ENCODE results near the gene DMXL1.
A peak's percentile ranks its signal among the peaks of the same experiment; 100 is the strongest.

Gene DMXL1

DNA sequence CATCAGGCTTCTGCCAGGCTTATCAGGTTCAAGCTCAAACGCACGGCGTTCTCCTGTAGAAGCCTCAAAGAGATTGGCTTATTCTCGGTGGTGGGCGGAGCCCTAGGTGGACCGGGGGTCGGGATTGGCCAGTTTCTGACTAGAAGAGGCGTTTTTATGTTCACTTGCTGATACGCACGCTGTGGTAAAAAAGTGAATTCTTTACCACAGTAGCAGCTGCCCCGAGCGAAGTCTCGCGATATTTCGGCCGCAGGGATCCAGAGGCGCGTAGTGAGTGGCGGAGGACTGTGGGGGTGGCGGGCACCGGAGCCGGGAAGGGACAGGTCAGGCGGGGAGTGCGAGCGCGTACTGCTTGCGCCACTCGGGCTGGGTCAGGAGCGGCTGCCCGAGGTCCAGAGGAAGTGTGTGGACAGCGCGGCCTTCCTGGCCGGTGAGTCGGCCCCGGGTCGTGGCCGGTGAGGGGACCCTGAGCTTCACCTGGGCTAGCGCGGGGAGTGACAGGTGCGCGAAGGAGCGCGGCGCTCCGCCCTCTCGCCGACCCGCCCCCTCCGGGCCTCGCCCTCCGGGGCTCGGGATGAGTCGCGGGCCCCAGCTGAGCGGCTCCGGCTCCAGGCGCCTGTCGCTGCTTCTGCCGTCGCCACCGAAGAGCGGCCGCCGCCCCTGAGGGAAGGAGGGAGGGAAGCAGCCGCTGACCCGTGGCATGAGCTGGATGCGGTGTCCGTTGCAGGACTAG lies at the start of gene DMXL1:
Gene DMXL1 (plus strand): TSS at position 260 of the 733 bp plus-strand sequence. CDS start 483 bp downstream, outside the sequence.
- H3K9me3 Mint-ChIP-seq: no peaks in the 10 kb centered on the region
- DNase-seq: peak; percentile 99
- H3K36me3 Mint-ChIP-seq: peaks cover 9% of the 10 kb centered on the region
- H3K4me1 Mint-ChIP-seq: peaks cover 41% of the 10 kb centered on the region
- peak within 1 kb of the TSS; percentile 100 for H3K27ac Mint-ChIP-seq
- peaks cover 4% of the 10 kb centered on the region for H3K27me3 Mint-ChIP-seq
- H3K4me3 Mint-ChIP-seq: peak within 1 kb of the TSS; percentile 100
- CTCF ChIA-PET: interaction anchor here (0.8 to 2.0 kb wide), 9 partner anchors 9 to 364 kb away, joined by 3 to 7 read pairs (median 4); no protein-coding TSS in a partner anchor

DNA sequence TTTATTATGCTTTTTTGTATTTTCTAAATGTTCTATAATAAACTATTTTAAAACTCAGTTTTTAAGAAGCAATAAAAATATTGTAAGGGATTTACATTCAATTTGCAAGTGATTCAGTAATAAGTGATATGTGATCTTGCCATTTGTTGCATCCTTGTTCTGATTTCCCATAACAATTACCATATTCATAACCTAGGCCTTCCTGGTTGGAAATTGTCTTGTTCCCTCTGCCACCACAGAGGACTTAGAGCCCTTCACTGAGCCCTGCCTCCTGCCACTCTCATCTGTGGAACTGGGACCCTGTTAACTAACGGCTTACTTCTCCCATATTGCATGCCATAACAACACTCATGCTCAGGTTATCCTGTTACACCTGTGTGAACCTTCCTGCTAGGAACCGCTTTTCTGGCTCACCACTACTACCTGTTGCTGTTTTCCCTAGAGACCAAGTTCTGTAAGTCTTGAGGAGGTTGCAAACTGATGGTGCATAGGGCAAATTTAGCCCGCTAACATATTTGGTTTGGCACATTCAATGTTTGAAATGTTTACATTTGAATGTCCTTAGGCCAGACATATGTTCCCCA lies 49.6 kb upstream of the DMXL1 start:
- Mint-ChIP-seq H3K9me3 (peaks cover 4% of the 10 kb centered on the region), H3K27ac (no peak overlapping the region), H3K36me3 (no peaks in the 10 kb centered on the region), H3K4me3 (no peak overlapping the region), H3K27me3 (no peaks in the 10 kb centered on the region), H3K4me1 (no peaks in the 10 kb centered on the region)
- no peak for DNase-seq
- CTCF ChIA-PET: interaction anchor here (0.7 to 4.6 kb wide), 13 partner anchors 9 to 414 kb away, joined by 3 to 56 read pairs (median 4); partner anchors contain the start of genes DMXL1 and DTWD2

DNA sequence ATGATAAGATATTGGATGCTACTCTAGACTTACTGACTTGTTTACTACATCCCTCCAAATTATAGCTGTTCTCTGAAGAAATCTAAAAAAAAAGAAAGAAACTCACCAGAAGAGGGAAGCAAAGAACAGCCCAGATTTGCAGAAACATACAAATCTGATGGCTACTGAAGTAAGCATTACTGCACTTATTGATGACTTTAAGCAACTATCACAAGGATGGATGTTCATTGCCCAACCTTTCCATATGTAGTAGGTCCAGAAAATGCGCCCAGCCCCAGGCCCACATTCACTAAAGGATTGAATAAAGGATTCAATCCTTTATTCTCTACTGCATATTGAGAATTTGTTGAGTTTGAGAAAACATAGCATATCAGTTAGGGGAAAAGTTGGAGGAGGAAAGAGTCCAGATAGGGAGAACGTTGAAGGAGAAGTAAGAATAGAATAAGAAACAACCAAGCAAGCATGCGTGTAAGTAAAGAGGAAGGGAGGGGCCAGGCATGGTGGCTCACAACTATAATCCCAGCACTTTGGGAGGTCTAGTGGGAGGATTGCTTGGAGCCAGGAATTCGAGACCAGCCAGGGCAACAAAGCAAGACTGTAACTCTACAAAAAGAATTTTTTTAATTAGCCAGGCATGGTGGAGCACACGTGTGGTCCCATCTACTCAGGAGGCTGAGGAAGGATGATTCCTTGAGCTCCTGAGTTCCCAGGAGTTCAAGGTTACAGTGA lies 48.7 kb upstream of the DMXL1 start:
- Mint-ChIP-seq H3K9me3 (peaks cover 4% of the 10 kb centered on the region), H3K4me3 (no peak overlapping the region), H3K4me1 (no peaks in the 10 kb centered on the region), H3K27me3 (no peaks in the 10 kb centered on the region), H3K36me3 (peaks cover 1% of the 10 kb centered on the region), H3K27ac (no peak overlapping the region)
- DNase-seq: no peak
- CTCF ChIA-PET: interaction anchor here (0.7 to 4.6 kb wide), 13 partner anchors 8 to 413 kb away, joined by 3 to 56 read pairs (median 4); partner anchors contain the start of genes DMXL1 and DTWD2

DNA sequence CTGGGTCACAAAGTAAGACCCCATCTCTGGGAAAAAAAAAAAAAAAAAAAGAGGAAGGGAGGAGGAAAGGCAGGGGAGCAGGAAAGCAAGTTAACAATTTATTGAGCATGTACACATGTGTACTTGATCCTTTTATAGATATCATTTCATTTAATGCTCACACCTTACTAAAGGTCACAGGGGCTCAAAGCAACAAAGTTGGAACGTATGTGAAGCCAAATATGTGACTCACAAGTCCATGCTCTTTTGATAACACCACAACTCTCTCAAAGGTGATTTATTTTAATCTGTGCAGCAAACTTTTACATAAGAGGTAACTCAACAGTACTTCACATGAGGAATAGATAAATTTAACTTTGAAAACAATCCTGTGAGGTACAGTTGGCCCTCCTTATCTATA lies 48.1 kb upstream of the DMXL1 start:
- H3K27ac Mint-ChIP-seq: no peak overlapping the region
- H3K4me1 Mint-ChIP-seq: no peaks in the 10 kb centered on the region
- H3K9me3 Mint-ChIP-seq: peaks cover 4% of the 10 kb centered on the region
- CTCF ChIA-PET: interaction anchor here (1.5 to 4.6 kb wide), 2 partner anchors 35 to 388 kb away, joined by 4 to 56 read pairs; partner anchors contain the start of gene DTWD2
- peaks cover 1% of the 10 kb centered on the region for H3K36me3 Mint-ChIP-seq
- no peak for DNase-seq
- H3K27me3 Mint-ChIP-seq: no peaks in the 10 kb centered on the region
- no peak overlapping the region for H3K4me3 Mint-ChIP-seq

GRCh38 chr5:119028575-119028974 lies 42.3 kb upstream of the DMXL1 start:
- DNase-seq: no peak
- peaks cover 25% of the 10 kb centered on the region for H3K4me1 Mint-ChIP-seq

GRCh38 chr5:119031011-119031886 lies 39.6 kb upstream of the DMXL1 start:
- no peak for DNase-seq
- CTCF ChIA-PET: no interaction called here
- Mint-ChIP-seq H3K9me3 (peaks cover 2% of the 10 kb centered on the region), H3K4me3 (peak overlapping the region; percentile 7), H3K27me3 (no peaks in the 10 kb centered on the region), H3K4me1 (peaks cover 25% of the 10 kb centered on the region), H3K27ac (peak overlapping the region; percentile 85), H3K36me3 (peaks cover 8% of the 10 kb centered on the region)

More at GRCh38 chr5:119028575-119028974, 42.3 kb upstream of the DMXL1 start:
- Mint-ChIP-seq H3K36me3 (peaks cover 8% of the 10 kb centered on the region), H3K27ac (no peak overlapping the region), H3K27me3 (no peaks in the 10 kb centered on the region), H3K4me3 (no peak overlapping the region), H3K9me3 (peaks cover 7% of the 10 kb centered on the region)
- CTCF ChIA-PET: no interaction called here

DNA sequence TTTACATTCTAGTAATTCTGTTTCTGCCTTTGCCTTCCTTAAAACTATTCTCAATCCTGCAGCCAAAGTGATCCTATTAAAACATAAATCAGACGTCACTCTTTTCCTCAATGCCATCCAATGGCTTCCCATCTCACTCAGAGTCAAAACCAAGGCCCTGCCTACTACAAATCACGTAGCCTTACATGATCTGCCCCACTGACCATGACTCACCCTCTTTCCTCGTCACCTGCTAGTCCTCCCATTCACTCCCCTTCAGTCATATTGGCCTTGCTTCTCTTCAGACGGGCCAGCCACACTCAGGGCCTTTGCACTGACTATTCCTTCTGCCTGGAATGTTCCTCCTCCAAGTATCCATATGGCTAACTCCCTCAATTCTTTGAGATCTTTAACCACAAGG lies 39.0 kb upstream of the DMXL1 start:
- no peak for DNase-seq
- CTCF ChIA-PET: interaction anchor here (1.0 to 1.4 kb wide), 3 partner anchors 10 to 43 kb away, joined by 3 to 4 read pairs (median 3); partner anchors contain the start of gene DTWD2
- peak overlapping the region; percentile 85 for H3K27ac Mint-ChIP-seq
- H3K27me3 Mint-ChIP-seq: no peaks in the 10 kb centered on the region
- peak overlapping the region; percentile 7 for H3K4me3 Mint-ChIP-seq
- peaks cover 2% of the 10 kb centered on the region for H3K9me3 Mint-ChIP-seq
- peaks cover 7% of the 10 kb centered on the region for H3K36me3 Mint-ChIP-seq
- H3K4me1 Mint-ChIP-seq: peaks cover 25% of the 10 kb centered on the region

- Mint-ChIP-seq H3K27ac (no peak overlapping the region), H3K27me3 (no peaks in the 10 kb centered on the region), H3K36me3 (peaks cover 7% of the 10 kb centered on the region), H3K9me3 (peaks cover 2% of the 10 kb centered on the region), H3K4me3 (no peak overlapping the region), H3K4me1 (peaks cover 25% of the 10 kb centered on the region)
- CTCF ChIA-PET: interaction anchor here (1.0 to 1.4 kb wide), 3 partner anchors 11 to 44 kb away, joined by 3 to 4 read pairs (median 3); partner anchors contain the start of gene DTWD2
- no peak for DNase-seq
Observed at GRCh38 chr5:119032656-119033055, 38.2 kb upstream of the DMXL1 start.

DNA sequence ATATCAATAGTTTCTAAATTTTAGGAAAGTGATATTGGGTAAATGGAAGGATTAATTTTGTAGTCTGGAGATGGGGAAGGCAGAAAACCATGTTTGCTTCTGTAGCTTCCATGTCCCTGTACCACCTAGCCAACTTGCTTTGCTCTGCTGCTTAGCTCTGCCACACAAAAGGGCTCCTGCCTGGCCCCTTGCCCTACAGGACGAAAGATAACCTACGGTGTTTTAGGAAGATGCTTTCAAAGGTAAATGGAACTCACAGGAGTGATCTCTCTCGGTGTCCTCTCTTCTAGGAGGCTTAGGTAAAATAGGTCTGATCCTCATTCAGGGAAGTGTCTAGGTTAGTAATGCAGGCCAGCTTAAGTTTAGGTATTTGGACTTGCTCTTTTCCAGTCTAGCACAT lies 37.8 kb upstream of the DMXL1 start:
- Mint-ChIP-seq H3K9me3 (peaks cover 2% of the 10 kb centered on the region), H3K27ac (no peak overlapping the region), H3K4me3 (no peak overlapping the region), H3K27me3 (no peaks in the 10 kb centered on the region), H3K4me1 (peaks cover 25% of the 10 kb centered on the region), H3K36me3 (peaks cover 7% of the 10 kb centered on the region)
- DNase-seq: no peak
- CTCF ChIA-PET: interaction anchor here (1.0 to 1.4 kb wide), 3 partner anchors 11 to 44 kb away, joined by 3 to 4 read pairs (median 3); partner anchors contain the start of gene DTWD2

GRCh38 chr5:119036101-119036762 lies 34.7 kb upstream of the DMXL1 start:
- Mint-ChIP-seq H3K4me3 (no peak overlapping the region), H3K36me3 (peaks cover 5% of the 10 kb centered on the region), H3K27ac (no peak overlapping the region), H3K27me3 (no peaks in the 10 kb centered on the region), H3K9me3 (peaks cover 2% of the 10 kb centered on the region), H3K4me1 (peaks cover 19% of the 10 kb centered on the region)
- CTCF ChIA-PET: interaction anchor here (1.0 kb wide), 1 partner anchor 212 kb away, joined by 4 read pairs; no protein-coding TSS in a partner anchor
- no peak for DNase-seq

- H3K27me3 Mint-ChIP-seq: no peaks in the 10 kb centered on the region
- no peak overlapping the region for H3K27ac Mint-ChIP-seq
- no peaks in the 10 kb centered on the region for H3K9me3 Mint-ChIP-seq
- no peaks in the 10 kb centered on the region for H3K36me3 Mint-ChIP-seq
- H3K4me3 Mint-ChIP-seq: no peak overlapping the region
- no peak for DNase-seq
- peaks cover 5% of the 10 kb centered on the region for H3K4me1 Mint-ChIP-seq
- CTCF ChIA-PET: no interaction called here
Observed at GRCh38 chr5:119037496-119038215, 33.2 kb upstream of the DMXL1 start.

- CTCF ChIA-PET: interaction anchor here (1.5 kb wide), 1 partner anchor 422 kb away, joined by 4 read pairs; no protein-coding TSS in a partner anchor
- Mint-ChIP-seq H3K36me3 (no peaks in the 10 kb centered on the region), H3K4me1 (no peaks in the 10 kb centered on the region), H3K27me3 (peaks cover 10% of the 10 kb centered on the region), H3K27ac (no peak overlapping the region), H3K9me3 (no peaks in the 10 kb centered on the region), H3K4me3 (no peak overlapping the region)
- no peak for DNase-seq
Observed at GRCh38 chr5:119048246-119048645, 22.6 kb upstream of the DMXL1 start.

Measured in activated naive CD4-positive, alpha-beta T cell treated with anti-CD3 and anti-CD28 coated beads, Interleukin-2, amount 10 ng/mL, durations not matched to agents 7 days and 5 days (primary cell).